Calu3 (cell line): ENCODE results near the gene CPEB2. TPM values are rescaled to one million over a fixed set of nuclear protein-coding genes. Genes with fewer than 3 reads are reported as not detected.
A peak's percentile ranks its signal among the peaks of the same experiment; 100 is the strongest.

Experiments used
- BruUV-seq: library from RNA; stranded (reverse); fragments of 400-500 nt; replicated peaks from 2 replicates; lab custom pipeline; 2021; lab: Mats Ljungman, UMichigan
- CTCF ChIA-PET: fragments of 300-600 bp; sonication (Branson Sonifier 250); formaldehyde crosslinking; loops from one replicate; lab custom pipeline; 2022; ENCODE audit warnings: antibody characterized with exemption; lab: Charles Lee
- DNase-seq: peaks from one replicate; pipeline ENCODE4 v3.0.0; 2022
- H3K27ac Mint-ChIP-seq: one replicate; pipeline ENCODE4 v1.8.0; 2022; ENCODE audit warnings: mixed read lengths; ENCODE audit not compliant: unreplicated experiment
- H3K27me3 Mint-ChIP-seq: one replicate; pipeline ENCODE4 v1.8.0; 2022; ENCODE audit warnings: mixed read lengths; ENCODE audit not compliant: unreplicated experiment
- H3K36me3 Mint-ChIP-seq: one replicate; pipeline ENCODE4 v1.8.0; 2022; ENCODE audit warnings: mild to moderate bottlenecking, moderate library complexity, mixed read lengths; ENCODE audit not compliant: insufficient read depth, unreplicated experiment
- H3K4me1 Mint-ChIP-seq: one replicate; pipeline ENCODE4 v1.8.0; 2022; ENCODE audit warnings: mild to moderate bottlenecking, low read depth, mixed read lengths; ENCODE audit not compliant: unreplicated experiment
- H3K4me3 Mint-ChIP-seq: one replicate; pipeline ENCODE4 v1.8.0; 2022; ENCODE audit warnings: mild to moderate bottlenecking, low read depth, moderate library complexity, mixed read lengths; ENCODE audit not compliant: unreplicated experiment
- H3K9me3 Mint-ChIP-seq: one replicate; pipeline ENCODE4 v1.8.0; 2022; ENCODE audit warnings: low read depth, mixed read lengths; ENCODE audit not compliant: unreplicated experiment
- CTCF ChIP-seq: fragments of 200-600 bp; IDR thresholded peaks from one replicate; pipeline ENCODE4 v1.8.0; 2022; ENCODE audit warnings: antibody characterized with exemption; ENCODE audit not compliant: unreplicated experiment
- intact Hi-C: fragments of 100-400 bp; cut with micrococcal nuclease; formaldehyde crosslinking; loops from one replicate; pipeline ENCODE4 v1.10.0; 2022; ENCODE audit not compliant: unreplicated experiment
- total RNA-seq: library from RNA; stranded (reverse); gene quantifications from 2 replicates; pipeline ENCODE4 v1.2.3, GENCODE V29; 2022

Gene CPEB2
- total RNA-seq, 1 experiment from 2014 or later = 7.3 TPM

- Mint-ChIP-seq H3K27ac (peak overlapping the region; percentile 66), H3K27me3 (no peaks in the 10 kb centered on the region), H3K36me3 (peaks cover 46% of the 10 kb centered on the region), H3K4me1 (no peaks in the 10 kb centered on the region), H3K4me3 (peak overlapping the region; percentile 76), H3K9me3 (no peaks in the 10 kb centered on the region)
- no peak for DNase-seq
- intact Hi-C loops = loop anchor here (10.0 kb wide), 2 partner anchors 91 to 1351 kb away; no protein-coding TSS in a partner anchor
- TF ChIP-seq CTCF = no peak
- CTCF ChIA-PET = interaction anchor here (0.5 kb wide), 1 partner anchor 157 kb away, joined by 3 read pairs; no protein-coding TSS in a partner anchor
- BruUV-seq = TSS peak; percentile 36
Measured at GRCh38 chr4:15005474-15006115, 3.3 kb downstream of the CPEB2 start.

DNA sequence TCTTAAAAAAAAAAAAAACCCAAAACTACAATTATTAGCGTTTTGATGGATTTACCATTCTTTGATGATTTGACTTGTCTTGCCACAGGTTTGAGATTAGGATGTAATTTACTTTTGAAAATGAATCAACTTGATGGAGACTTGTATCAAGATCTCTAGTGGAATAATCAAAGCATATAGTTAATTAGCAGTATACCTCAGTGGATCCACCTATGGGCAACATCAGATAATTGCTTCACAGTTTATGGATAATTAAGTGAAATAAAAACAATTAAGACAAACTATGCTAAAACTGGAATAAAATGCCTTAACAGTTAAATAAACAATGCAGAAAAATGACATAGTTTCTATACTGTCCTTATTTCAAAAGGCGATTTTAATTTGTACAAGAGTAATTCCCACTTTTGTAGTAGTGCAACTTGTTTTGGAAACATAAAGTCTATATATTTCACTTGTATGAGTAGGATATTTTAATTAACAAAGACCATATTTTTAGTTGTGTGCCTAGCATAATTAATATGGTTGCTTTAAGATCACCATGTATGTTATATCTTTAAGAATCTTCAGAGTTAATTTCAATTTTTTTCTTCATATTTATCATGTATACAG is 4.2 kb downstream of the CPEB2 start:
- H3K36me3 Mint-ChIP-seq = peaks cover 41% of the 10 kb centered on the region
- H3K27me3 Mint-ChIP-seq = no peaks in the 10 kb centered on the region
- H3K4me3 Mint-ChIP-seq = peak overlapping the region; percentile 76
- H3K4me1 Mint-ChIP-seq = no peaks in the 10 kb centered on the region
- CTCF ChIA-PET = no interaction called here
- intact Hi-C loops = loop anchor here (10.0 kb wide), 2 partner anchors 92 to 1352 kb away; no protein-coding TSS in a partner anchor
- peak; percentile 19 for TF ChIP-seq CTCF
- no peak for DNase-seq
- no TSS peak for BruUV-seq
- H3K27ac Mint-ChIP-seq = no peak overlapping the region
- no peaks in the 10 kb centered on the region for H3K9me3 Mint-ChIP-seq

DNA sequence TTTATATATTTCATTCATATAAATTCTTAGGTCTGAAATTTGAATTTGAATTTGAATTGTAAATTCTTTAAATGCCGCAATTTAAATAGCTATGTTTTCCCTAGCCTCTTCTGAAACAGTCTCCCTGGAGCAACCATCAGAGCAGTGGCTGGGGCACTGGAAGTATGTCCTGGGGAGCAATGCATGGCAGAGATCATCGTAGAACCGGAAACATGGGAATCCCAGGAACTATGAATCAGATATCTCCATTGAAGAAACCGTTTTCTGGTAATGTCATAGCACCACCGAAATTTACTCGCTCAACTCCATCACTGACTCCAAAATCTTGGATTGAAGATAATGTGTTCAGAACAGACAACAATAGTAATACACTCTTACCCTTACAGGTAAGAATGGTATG is 4.9 kb downstream of the CPEB2 start:
- Mint-ChIP-seq H3K27ac (no peak overlapping the region), H3K9me3 (no peaks in the 10 kb centered on the region), H3K36me3 (peaks cover 34% of the 10 kb centered on the region), H3K27me3 (no peaks in the 10 kb centered on the region), H3K4me1 (no peaks in the 10 kb centered on the region), H3K4me3 (no peak overlapping the region)
- no peak for DNase-seq
- CTCF ChIA-PET = no interaction called here
- intact Hi-C loops = loop anchor here (10.0 kb wide), 2 partner anchors 92 to 1352 kb away; no protein-coding TSS in a partner anchor
- no peak for TF ChIP-seq CTCF
- BruUV-seq = no TSS peak

DNA sequence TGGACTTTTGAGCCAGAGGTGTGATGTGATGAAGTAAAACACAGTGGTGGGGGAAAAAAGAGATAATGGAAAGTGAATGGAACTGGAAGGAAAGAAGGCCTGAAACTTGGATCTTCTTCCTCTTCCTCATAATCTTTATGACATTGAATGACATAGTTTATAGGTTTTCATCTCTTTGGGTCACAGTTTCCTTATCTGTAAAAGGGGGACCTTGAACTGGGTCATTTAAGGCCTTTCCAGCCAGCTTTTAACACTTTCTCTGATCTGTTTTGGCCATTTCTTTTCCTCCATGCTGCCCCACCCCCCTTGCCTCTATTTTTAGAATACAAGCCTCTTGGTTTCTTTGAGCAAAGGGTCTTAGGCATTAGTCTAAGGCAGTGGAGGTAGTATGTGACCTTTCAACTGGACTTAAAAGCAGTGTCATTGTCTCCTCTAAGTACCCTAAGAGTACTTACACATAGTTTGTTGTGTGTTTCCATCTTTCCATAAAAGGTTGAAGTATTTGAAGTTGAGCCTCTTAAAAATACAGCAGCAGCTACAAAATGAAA is 7.8 kb downstream of the CPEB2 start:
- no peaks in the 10 kb centered on the region for H3K9me3 Mint-ChIP-seq

More for the DNA sequence above, 7.8 kb downstream of the CPEB2 start:
- TF ChIP-seq CTCF = no peak
- no peak overlapping the region for H3K27ac Mint-ChIP-seq
- CTCF ChIA-PET = no interaction called here
- no TSS peak for BruUV-seq
- H3K4me3 Mint-ChIP-seq = no peak overlapping the region
- peaks cover 5% of the 10 kb centered on the region for H3K36me3 Mint-ChIP-seq
- no peaks in the 10 kb centered on the region for H3K4me1 Mint-ChIP-seq
- intact Hi-C loops = no loop called here
- H3K27me3 Mint-ChIP-seq = no peaks in the 10 kb centered on the region
- no peak for DNase-seq
